ENCODE measurements around the gene KRTAP12-1.

The KRTAP12-1 gene, protein sequence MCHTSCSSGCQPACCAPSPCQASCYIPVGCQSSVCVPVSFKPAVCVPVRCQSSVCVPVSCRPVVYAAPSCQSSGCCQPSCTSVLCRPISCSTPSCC

DNA sequence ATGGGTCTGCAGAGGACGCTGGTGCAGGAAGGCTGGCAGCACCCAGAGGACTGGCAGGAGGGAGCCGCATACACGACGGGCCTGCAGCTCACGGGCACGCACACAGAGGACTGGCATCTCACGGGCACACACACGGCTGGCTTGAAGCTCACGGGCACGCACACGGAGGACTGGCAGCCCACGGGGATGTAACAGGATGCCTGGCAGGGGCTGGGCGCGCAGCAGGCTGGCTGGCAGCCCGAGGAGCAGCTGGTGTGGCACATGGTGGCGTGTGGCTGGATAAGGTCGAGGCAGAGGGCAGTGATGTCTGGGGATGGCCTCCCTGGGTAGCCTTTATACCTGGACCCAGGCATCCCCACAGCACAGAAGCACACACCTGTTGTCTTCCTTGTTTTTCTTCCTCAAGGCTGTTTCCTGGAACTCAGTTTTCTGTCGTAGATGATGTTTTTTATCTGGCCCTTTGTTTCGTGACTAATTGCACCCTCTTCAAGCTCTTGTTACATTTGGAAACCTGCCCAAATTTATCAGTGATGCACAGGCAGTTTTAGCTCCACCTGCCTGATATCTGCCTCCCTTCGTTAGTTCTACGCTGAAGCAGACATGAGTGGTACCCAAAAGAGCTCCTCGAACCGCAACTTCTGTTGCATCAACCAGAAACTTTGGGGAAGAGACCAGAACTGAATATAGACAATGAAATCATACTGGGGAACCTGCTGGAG lies at the start of gene KRTAP12-1:
Gene KRTAP12-1, minus strand, starts transcription at position 303 of the 719 bp plus-strand sequence. Its CDS starts 40 bp downstream, at position 263.
- in situ Hi-C loops (cut with HindIII; ENCODE audit: low sequenced_read_pairs) = no loop called here

DNA sequence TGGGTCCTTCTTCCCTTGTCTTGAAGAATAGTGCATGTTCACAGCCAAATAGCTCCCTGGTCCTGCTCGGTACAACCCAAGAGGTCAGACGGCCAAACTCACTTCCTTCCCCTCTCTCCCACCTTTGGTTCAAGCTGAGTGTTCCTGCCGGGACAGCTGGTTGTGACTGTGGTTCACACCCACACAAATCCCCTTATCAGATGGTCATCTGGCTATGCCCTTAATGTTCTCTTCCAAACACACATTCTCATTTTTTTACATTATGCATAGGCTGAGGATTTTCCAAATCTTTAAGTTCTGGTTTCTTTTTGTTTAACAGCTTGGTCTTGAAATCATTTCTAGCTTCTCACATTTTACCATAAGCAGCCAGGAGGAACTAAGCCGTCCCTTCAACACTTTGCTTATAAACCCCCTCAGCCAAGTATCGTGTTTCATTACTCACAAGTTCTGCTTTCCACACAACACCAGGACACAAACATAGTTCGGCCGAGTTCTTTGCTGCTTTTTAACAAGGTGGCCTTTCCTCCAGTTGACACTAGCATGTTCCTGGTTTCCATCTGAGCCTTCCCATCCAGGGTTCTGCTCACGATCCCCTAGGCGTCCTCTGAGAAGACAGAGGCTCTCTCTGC lies 49.1 kb upstream of the KRTAP12-1 start:
- in situ Hi-C loops (cut with HindIII; ENCODE audit: low sequenced_read_pairs) = no loop called here

DNA sequence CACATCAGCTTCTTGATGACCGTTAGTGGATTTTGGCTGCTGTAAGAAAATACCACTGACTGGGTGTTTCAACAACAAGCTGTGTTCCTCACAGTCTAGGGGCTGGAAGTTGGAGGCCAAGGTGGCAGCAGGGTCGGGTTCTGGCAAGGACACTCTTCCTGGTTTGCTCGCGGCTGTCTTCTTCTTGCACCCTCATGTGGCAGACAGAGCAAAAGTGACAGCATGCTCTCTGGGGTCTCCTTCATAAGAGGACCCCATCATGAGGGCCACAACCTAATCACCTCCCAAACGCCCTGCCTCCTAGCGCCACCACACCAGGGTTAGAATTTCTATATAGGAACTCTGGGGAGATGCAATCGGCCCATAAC lies 48.0 kb upstream of the KRTAP12-1 start:
- in situ Hi-C loops (cut with HindIII; ENCODE audit: low sequenced_read_pairs) = no loop called here

DNA sequence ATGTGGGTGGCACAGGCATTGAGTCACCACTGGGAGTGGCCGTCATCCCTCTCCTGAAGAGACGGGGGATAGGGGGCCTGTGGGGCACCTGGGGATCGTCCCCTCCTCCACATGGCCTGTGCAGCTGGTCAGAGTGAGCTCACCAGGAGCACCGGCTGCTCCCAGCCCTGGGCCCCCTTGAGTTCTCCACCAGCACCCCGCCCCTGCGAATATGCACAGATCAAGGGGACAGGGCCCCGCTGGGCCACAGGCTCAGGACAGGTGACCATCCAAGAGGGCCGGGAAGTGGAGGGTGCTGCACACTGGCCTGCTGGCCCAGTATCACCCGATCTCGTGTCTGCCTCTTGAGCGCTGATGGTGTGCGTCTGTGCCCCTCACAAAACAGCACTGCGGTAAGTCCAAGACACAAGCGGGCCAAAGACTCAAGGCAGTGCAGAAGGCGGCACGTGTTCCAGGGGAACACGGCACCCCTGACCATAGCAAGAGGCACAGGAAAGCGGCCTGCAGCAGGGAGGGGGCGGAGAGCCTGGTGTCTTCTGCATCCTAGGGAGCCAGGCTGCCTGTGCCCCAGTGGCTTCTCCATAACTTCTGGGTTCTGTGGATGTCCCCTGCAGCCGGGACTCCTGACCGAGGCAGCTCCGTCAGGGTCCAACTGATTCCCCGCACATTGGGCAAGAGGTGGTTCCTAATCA lies 47.5 kb upstream of the KRTAP12-1 start:
- in situ Hi-C loops (cut with HindIII; ENCODE audit: low sequenced_read_pairs) = no loop called here

DNA sequence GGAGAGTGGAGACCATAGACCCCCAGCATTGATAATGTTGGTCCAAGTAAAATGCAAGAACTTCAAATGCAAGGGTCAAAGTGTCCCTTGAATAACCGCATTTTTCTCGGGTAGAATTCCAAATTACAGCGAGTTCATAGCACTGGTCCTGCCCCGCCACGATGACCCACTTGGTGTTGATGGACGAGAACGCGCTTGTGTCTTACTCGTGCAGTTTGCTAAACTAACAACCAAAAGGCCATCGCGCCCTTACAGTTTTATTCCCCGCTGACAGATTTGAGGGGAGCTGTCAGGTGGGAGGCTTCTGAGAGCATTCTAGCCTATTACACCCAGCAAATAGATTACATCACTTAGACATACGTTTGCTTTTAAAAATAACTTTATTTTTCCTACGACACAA lies 46.8 kb upstream of the KRTAP12-1 start:
- in situ Hi-C loops (cut with HindIII; ENCODE audit: low sequenced_read_pairs) = no loop called here

DNA sequence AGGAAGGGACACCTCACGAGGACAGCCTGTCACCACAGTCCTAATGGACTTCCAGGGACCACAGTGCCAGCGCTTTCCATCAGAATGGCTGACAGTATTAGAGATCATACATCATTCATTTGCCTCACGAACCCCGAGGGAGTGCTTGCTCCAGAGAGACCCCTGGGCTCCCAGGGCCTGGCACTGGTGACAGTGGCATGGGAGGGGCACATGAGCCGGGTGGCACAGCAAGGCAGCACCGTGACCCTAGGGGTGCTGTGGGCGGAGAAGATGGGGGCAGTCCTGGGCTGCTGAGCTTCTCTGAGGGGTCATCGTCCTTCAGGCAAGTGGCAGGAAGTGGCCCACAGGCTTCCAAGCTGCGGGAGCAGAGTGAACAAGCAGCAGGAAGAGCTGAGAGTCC lies 45.8 kb upstream of the KRTAP12-1 start:
- in situ Hi-C loops (cut with HindIII; ENCODE audit: low sequenced_read_pairs) = no loop called here

DNA sequence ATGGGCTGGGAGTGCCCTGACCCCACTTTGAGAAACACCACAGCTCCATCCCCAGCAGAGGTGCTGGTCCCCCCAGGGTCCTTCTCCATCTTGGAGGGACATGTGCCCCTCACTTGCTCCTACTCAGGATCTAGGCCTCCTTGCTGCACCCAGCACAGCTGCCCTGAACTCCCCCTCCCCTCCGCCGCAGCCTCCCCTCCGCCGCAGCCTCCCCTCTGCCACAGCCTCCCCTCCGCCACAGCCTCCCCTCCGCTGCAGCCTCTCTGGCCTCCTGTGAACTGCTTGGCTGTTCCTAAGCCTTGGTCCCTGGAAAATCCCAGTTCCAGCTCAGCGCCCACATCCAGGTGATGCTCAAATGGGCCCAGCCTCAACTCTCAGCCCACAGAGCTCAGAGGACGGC lies 45.4 kb upstream of the KRTAP12-1 start:
- in situ Hi-C loops (cut with HindIII; ENCODE audit: low sequenced_read_pairs) = no loop called here

DNA sequence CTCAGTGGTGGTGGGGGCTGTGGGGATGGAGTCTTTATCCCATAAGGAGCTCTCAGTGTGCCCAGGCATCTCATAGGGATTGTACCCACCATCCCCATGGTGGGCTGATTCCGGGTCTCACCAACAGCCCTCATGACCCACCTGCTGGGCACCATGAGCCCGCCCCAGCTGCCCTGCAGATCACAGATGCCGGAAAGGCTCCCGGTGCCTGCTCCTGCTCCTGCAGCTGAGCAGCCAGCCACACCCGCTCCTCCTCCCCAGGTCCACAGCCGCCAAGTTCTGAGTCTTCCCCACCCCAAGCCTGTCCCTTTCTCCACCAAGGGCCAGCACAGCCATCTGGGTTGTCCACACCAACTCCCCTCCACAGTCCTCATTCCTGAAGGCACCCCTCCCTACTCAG lies 44.9 kb upstream of the KRTAP12-1 start:
- in situ Hi-C loops (cut with HindIII; ENCODE audit: low sequenced_read_pairs) = no loop called here

DNA sequence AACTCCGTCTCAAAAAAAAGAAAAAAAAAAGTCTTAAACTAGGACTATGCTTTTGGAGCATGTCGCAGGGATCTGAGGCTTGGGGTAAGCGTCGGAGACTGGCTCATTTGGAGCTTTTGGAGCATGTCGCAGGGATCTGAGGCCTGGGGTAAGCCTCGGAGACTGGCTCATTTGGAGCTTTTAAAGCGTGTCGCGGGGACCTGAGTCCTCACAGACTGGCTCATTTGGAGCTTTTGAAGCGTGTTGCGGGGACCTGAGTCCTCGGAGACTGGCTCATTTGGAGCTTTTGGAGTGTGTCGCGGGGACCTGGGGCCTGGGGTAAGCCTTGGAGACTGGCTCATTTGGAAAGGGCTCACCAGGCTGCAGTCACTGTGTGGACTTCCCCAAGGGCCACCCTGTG lies 43.0 kb upstream of the KRTAP12-1 start:
- in situ Hi-C loops (cut with HindIII; ENCODE audit: low sequenced_read_pairs) = no loop called here

DNA sequence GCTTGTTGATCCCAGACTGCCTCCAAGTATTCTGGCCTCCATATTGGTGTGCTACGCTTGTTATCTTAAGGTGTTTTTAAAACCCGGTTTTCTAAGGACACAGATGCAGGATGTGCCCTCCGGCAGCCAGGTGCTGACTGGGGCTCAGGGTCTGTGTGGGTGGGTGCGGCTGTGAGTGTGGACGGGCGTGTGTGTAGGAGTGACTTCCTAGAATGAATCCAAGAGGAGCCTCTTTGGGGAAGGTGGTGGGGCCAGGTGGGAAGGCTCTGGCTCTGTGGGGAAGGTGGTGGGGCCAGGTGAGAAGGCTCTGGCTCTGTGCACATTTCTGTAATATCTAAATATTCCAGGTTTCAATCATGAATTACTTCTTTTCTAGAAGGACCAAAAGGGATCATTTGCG lies 42.2 kb upstream of the KRTAP12-1 start:
- in situ Hi-C loops (cut with HindIII; ENCODE audit: low sequenced_read_pairs) = no loop called here

DNA sequence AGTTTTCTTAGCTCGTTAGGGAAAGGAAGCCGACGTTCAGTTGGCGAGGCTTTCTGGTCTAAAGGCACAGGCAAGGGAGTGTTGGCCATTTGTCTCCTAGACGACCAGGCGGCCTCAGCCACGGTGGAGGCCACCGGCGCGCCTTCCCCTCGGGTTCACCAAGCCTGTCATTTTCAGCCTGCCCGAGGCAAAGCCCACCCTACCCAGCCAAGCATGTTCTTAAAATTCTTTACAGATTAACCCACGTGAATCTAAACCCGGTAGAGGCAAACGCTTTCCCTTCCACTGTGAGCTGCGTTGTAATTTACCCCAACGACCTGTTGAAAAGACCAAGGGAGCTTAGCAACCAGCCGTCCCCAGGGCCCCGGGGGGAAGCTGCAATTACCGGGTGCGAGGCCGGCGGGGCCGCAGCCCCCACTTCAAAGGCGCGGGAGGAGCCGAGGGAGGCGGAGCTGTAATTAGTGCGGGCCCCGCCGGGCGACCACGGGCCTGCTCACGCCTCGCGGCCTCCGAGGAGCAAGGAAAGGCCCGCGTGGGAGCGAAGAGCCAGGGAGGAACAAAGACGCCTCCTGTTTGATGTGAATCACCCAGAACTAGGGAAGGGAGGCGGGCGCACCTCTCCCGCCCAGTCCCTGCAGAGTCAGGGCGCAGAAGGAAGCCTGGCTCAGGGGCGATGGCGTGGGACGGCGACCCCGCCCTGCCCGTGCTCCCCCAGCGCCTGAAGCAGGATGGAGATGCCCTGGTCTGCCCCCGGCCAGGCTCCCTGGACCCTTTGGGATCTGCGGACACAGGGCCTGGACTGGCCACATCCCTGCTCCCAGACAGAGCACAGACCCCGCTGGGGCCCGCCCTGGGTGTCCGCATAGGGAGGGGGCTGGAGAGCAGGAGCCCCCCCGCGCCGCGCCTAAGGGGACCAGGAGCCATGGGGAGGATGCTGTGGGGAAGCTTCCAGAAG lies 41.5 kb upstream of the KRTAP12-1 start:
- in situ Hi-C loops (cut with HindIII; ENCODE audit: low sequenced_read_pairs) = no loop called here

DNA sequence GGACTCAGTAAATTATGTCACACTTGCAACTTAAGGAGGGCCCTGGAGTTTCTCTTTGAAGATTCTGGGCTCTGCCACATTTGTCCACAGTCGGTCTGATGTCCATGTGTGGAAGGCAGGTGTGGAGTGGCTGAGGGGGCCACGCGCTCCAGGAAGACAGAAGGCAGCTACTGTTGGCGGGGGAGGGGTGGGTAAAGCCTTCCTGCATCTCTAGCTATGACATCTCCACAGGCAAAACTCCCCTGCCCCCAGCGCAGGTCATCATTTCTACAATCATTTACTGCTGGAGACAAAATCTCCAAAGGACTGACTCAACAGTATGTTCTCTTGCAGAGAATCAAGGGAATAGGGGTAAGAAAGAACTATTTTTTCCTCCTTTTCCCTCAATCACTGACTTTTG lies 40.8 kb upstream of the KRTAP12-1 start:
- in situ Hi-C loops (cut with HindIII; ENCODE audit: low sequenced_read_pairs) = no loop called here

DNA sequence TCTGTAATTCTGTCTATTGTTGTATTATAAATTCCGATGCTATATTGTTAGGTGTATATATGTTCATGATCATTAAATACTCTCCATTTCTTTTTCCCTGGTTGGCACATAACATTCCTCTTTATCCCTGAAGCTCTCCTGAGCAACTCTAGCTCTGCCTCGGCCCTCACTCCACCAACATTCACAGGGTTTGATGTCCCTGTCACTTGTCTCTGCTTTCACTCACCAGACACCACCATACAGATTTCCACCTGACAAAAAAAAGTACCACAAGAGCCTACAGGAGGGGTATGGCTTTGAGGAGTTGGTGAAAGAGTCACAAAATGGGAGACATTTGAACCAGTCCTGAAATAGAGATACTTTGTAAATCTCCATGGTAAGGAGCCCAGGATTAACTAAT lies 38.2 kb upstream of the KRTAP12-1 start:
- in situ Hi-C loops (cut with HindIII; ENCODE audit: low sequenced_read_pairs) = no loop called here

DNA sequence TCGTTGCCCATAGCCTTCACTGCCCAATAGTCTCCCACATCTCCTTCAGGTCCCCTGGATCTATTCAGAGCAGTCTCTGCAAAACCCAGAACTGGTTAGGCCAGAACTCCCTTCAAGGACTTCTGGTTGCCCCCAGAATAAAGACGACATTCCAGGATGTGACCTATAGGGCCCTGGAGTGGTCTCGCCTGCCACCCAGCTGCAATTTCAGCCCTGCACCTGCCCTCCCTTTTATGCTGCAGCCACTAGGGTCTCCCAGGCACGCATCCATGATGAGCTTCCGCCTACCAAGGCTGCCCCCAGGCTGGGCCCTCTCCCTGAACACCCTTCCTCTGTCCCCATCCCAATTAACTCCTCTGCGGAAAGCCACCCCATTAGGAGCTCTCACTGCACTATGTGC lies 36.6 kb upstream of the KRTAP12-1 start:
- in situ Hi-C loops (cut with HindIII; ENCODE audit: low sequenced_read_pairs) = no loop called here

DNA sequence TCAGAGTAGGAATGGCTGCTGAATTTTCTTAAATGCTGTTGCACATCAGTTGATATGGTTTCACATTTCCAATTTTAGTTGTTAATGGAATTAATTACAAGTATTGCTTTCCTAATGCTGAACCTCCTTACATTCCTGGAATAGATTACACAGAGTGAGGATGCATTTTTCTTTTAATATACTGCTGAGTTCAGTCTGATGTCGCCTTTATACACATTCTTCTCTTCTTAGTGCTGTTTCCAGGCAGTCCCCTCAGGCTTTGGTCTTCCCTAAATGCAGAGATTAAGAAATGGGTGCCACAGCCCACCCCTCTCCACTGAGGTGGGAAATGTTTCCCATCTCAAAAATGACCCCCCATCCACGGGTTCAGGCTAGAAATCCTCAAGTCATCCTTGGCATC lies 36.1 kb upstream of the KRTAP12-1 start:
- in situ Hi-C loops (cut with HindIII; ENCODE audit: low sequenced_read_pairs) = no loop called here

DNA sequence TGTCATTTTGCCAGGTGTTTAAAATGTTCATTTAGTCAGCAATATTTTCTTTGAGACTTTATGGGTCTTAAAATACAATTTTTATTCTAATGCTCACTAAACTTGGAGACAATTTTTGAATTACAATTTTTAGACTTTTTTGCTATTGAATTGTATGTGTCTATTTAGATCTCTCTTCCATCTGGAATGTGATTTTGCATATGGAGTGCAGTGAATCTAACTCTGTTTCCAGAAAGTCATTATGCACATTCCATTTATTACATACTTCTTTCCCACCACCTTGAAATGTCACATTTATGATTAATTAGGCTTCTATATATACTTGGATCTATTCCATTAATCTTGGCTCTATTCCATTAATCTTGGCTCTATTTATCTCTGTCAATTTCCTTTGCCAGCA lies 35.0 kb upstream of the KRTAP12-1 start:
- in situ Hi-C loops (cut with HindIII; ENCODE audit: low sequenced_read_pairs) = no loop called here

DNA sequence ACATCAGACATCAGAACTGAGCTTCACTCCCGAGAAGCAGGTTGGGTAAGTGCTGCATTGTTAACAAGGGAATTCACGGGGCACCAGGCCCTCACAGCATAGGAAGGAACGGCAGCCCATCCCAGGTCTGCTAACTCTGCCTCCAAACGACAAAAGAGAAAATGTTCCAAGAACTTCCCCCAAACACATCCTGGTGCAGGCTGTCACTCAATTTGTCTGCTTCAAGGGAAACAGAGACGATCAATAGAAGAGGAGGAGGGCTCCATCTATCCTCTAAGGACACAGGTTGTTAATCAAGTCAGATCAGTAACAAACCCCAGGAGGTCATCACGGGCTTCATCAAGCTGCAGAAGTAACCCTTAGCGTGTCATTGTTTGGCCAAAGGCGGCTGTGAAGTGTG lies 32.9 kb upstream of the KRTAP12-1 start:
- in situ Hi-C loops (cut with HindIII; ENCODE audit: low sequenced_read_pairs) = loop anchor here (5.0 kb wide), 1 partner anchor 68 kb away; the partner anchor contains the start of gene KRTAP10-11

DNA sequence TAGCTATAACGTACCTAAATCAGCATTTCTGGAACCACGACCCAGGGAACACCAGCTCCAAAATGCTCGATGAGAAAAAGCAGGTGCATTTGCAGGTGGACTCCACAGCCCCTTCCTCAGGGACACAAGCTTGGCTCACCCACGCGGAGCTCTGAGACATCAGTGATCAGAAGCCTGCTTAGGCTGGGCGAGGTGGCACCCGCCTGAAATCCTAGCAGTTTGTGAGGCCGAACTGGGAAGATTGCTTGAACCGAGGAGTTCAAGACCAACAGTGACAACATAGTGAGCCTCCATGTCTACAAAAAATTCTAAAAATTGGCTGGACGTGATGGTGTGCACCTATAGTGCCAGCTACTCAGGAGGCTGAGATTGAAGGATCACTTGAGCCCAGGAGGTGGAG lies 31.9 kb upstream of the KRTAP12-1 start:
- in situ Hi-C loops (cut with HindIII; ENCODE audit: low sequenced_read_pairs) = loop anchor here (5.0 kb wide), 1 partner anchor 67 kb away; the partner anchor contains the start of gene KRTAP10-11

DNA sequence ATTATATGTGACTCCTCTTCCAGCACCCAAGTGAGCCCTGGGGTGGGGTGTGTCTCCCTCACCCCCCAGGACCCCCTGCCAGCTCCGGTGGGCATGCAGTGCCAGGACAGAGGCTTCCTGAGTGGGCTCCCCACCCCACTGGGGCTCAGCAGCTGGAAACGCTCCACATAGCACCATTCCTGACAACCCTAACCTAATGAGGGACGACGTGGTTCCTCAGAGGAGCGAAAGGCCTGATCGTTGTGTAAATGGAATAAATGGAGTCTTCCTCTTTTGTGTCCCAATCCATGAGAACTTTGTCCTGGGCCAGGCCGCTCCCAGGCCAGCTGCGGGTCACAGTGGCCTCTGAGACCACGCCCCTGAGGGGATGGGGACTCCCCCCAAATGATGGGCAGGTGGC lies 31.2 kb upstream of the KRTAP12-1 start:
- in situ Hi-C loops (cut with HindIII; ENCODE audit: low sequenced_read_pairs) = loop anchor here (5.0 kb wide), 1 partner anchor 66 kb away; the partner anchor contains the start of gene KRTAP10-11

DNA sequence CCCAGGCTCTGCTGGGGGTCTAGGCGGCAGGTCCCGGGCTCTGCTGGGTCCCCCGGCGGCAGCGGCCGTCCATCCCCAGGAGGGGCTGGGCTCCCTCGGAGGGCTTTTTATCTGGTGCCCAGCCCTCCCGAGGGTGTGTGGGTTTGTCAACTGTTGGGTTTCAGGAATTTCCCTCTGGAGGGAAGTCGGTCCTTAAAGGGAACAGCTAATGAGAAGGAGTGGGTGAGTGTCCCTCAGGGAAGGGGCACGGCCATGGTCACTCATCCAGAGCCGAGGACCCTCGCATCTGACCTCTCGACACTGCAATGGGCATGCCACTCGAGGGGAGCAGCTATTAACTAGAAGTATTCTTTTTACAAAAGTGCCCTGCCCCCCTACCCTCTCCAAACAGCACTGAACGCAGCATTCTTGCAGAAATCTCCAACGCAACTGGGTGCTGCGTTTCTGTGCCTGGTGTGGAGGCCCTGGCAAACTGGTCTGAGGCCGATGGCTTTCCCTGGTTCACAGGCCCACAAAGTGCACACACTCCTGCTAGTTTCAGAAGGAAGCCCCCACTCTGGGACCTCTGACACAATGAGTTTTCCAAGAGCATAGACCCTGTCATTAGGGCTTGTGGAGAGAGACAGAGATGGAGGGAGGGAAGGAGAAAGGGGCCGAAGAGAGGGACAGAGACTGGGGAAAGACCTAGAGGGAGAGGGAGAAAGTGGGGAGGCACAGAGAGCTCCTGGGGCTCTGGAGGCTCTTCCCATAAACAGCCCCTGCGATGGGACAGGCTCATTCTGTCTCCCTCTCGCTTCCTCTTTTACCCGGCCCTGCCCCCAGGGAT lies 30.5 kb upstream of the KRTAP12-1 start:
- in situ Hi-C loops (cut with HindIII; ENCODE audit: low sequenced_read_pairs) = loop anchor here (5.0 kb wide), 1 partner anchor 65 kb away; the partner anchor contains the start of gene KRTAP10-11

All from endothelial cell of hepatic sinusoid (primary cell).